NCI-H1694 (cell line): ENCODE results near the gene CCDC106.

Source experiments
- DNase-seq: peaks from one replicate; lab custom pipeline; 2025; lab: John Stamatoyannopoulos, UW

The CCDC106 gene

GRCh38 chr19:55669418-55670279, 21.6 kb downstream of the CCDC106 start:
- DNase-seq, result no peak

- no peak for DNase-seq
Observed at GRCh38 chr19:55670280-55671053, 22.5 kb downstream of the CCDC106 start.

- no peak for DNase-seq
Observed at GRCh38 chr19:55671054-55671378, 23.0 kb downstream of the CCDC106 start.

GRCh38 chr19:55672418-55672817, 24.4 kb downstream of the CCDC106 start:
- DNase-seq, result no peak

GRCh38 chr19:55673465-55673864, 25.5 kb downstream of the CCDC106 start:
- DNase-seq, result no peak

GRCh38 chr19:55673889-55674288, 25.9 kb downstream of the CCDC106 start:
- no peak for DNase-seq

GRCh38 chr19:55674459-55674840, 26.4 kb downstream of the CCDC106 start:
- no peak for DNase-seq

- DNase-seq, result peak; percentile 94
Observed at GRCh38 chr19:55674841-55675660, 27.0 kb downstream of the CCDC106 start, which contains the start of gene EPN1. Gene EPN1, plus strand, starts transcription at chr19:55675226. Its CDS starts 3,402 bp downstream, at chr19:55678628.

GRCh38 chr19:55675661-55676354, 27.8 kb downstream of the CCDC106 start:
- no peak for DNase-seq

- DNase-seq, result no peak
Observed at GRCh38 chr19:55676383-55676782, 28.4 kb downstream of the CCDC106 start.

GRCh38 chr19:55676889-55677505, 29.0 kb downstream of the CCDC106 start:
- DNase-seq, result no peak

- no peak for DNase-seq
Observed at GRCh38 chr19:55677572-55678028, 29.6 kb downstream of the CCDC106 start.

GRCh38 chr19:55678121-55678671, 30.2 kb downstream of the CCDC106 start:
- DNase-seq, result no peak

GRCh38 chr19:55679343-55680257, 31.6 kb downstream of the CCDC106 start:
- DNase-seq, result no peak

GRCh38 chr19:55680339-55681130, 32.5 kb downstream of the CCDC106 start:
- no peak for DNase-seq

GRCh38 chr19:55681131-55682092, 33.4 kb downstream of the CCDC106 start:
- DNase-seq, result no peak

GRCh38 chr19:55683449-55684261, 35.6 kb downstream of the CCDC106 start:
- no peak for DNase-seq
